IPS-18a (cell line): ENCODE data around the gene SFSWAP.
A peak's percentile ranks its signal among the peaks of the same experiment; 100 is the strongest.
"Not testable (repeated sequence)": the region's sequence is repeated elsewhere in the genome, so short reads cannot be mapped to it uniquely, and the experiment has no call there.

Experiments
- H3K27ac ChIP-seq: one replicate; pipeline ENCODE4 v1.5.1; 2013; ENCODE audit warnings: low read length
- H3K27me3 ChIP-seq: one replicate; pipeline ENCODE4 v1.6.1; 2013; ENCODE audit warnings: mild to moderate bottlenecking, low read length; ENCODE audit not compliant: control insufficient read depth, insufficient read depth
- H3K36me3 ChIP-seq: one replicate; pipeline ENCODE4 v1.6.1; 2013; ENCODE audit warnings: low read depth, low read length; ENCODE audit not compliant: control insufficient read depth
- H3K4me1 ChIP-seq: one replicate; pipeline ENCODE4 v1.6.1; 2013; ENCODE audit warnings: low read depth, low read length; ENCODE audit not compliant: control insufficient read depth
- H3K4me3 ChIP-seq: one replicate; pipeline ENCODE4 v1.5.1; 2013; ENCODE audit warnings: low read length
- H3K9ac ChIP-seq: one replicate; pipeline ENCODE4 v1.6.1; 2013; ENCODE audit warnings: mild to moderate bottlenecking, low read length, moderate library complexity
- H3K9me3 ChIP-seq: one replicate; pipeline ENCODE4 v1.6.1; 2013; ENCODE audit warnings: low read depth, low read length; ENCODE audit not compliant: control insufficient read depth

The SFSWAP gene

DNA sequence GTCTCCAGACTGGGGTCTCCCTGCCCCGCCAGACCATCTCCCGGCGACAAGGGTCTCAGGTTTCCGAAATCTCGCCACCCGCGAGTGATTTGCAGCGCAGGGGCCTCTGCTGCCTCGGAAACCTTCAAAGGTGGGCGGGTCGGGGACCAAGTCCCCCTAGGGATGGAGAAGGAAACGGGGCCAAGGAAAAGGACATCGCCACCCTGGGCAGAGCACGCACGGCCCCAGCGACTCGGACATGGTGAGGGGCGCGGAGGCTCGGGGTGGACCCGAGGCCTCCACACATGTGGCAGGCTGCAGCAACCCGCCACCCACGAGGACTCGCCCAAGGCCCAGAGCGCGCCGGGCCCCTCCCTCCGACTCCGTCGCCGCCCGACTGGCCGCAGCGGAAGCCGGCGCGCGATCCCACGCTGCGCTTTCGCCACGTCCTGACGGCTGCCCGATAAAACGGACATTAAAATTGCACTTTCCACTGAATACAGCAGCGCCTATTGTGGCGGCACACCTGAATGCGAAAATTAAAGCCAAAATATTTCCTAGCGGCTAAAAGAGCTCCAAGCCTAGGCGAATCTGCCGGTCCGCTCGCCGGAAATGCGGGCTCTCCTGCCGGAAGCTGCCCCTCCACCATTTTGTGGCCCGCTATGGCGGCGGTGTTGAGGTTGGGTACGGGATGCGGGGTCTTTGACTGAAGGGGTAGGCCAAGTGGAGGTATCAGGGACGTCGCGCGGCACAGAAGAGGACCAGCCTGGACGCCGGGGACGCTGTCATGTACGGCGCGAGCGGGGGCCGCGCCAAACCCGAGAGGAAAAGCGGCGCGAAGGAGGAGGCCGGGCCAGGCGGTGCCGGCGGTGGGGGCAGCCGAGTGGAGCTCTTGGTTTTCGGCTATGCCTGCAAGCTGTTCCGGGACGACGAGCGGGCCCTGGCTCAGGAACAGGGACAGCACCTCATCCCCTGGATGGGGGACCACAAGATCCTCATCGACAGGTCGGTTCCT is at the start of gene SFSWAP:
Gene SFSWAP (plus strand): TSS at position 627 of the 994 bp plus-strand sequence. CDS start 140 bp downstream, at position 767.
- Histone ChIP-seq H3K27ac (peak within 1 kb of the TSS; percentile 99), H3K9me3 (no peaks in the 10 kb centered on the region), H3K36me3 (peaks cover 20% of the 10 kb centered on the region), H3K9ac (peak within 1 kb of the TSS; percentile 97), H3K4me3 (peak within 1 kb of the TSS; percentile 93), H3K27me3 (no peaks in the 10 kb centered on the region), H3K4me1 (peaks cover 10% of the 10 kb centered on the region)

- not testable (repeated sequence) for H3K4me1 ChIP-seq, H3K36me3 ChIP-seq, H3K27ac ChIP-seq, H3K9me3 ChIP-seq, H3K9ac ChIP-seq, H3K27me3 ChIP-seq, H3K4me3 ChIP-seq
Observed at GRCh38 chr12:131661170-131661985, 49.5 kb upstream of the SFSWAP start.

GRCh38 chr12:131661986-131662288 is 49.0 kb upstream of the SFSWAP start:
- not testable (repeated sequence) for H3K4me1 ChIP-seq, H3K27me3 ChIP-seq, H3K9me3 ChIP-seq, H3K27ac ChIP-seq, H3K36me3 ChIP-seq, H3K4me3 ChIP-seq, H3K9ac ChIP-seq

DNA sequence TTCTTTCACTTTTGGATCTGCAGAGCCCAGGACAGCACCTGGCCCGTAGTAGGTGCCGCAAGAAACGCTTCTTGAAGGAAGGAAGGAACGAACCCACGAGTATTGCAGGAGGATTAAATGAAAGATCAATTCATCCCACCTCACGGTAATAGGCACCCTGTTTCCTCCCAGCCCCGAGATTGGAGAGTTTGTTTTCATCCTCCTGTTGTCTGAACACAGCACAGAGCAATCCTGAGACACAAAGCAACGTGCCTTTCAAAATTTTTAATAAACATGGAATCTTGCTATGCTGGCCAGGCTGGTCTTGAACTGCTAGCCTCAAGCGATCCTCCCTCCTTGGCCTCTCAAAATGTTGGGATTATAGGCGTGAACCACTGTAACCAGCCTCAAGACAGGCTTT is 48.5 kb upstream of the SFSWAP start:
- H3K27me3 ChIP-seq, H3K4me1 ChIP-seq, H3K4me3 ChIP-seq, H3K36me3 ChIP-seq, H3K9me3 ChIP-seq, H3K9ac ChIP-seq, H3K27ac ChIP-seq: not testable (repeated sequence)

DNA sequence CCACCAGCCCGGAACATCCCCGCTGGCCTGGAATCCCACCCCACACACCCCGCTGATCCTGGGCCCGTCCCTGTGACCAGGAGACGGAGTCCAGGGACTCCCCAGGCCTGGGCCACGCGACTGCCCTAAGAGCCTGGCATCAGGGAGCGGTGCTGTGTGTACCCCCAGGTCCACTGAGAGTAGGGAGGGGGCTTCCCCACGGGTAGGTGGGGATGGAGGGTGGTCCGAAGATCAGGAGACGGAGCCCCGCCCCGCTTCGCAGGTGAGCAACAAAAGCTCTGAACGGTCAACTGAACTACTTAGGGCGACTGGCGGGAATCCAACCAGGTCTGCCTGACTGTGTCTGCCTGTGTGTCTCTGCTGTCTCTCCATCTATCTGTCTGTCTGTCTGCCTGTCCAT is 45.2 kb upstream of the SFSWAP start:
- H3K9ac ChIP-seq, H3K36me3 ChIP-seq, H3K27me3 ChIP-seq, H3K9me3 ChIP-seq, H3K4me1 ChIP-seq, H3K27ac ChIP-seq, H3K4me3 ChIP-seq: not testable (repeated sequence)

DNA sequence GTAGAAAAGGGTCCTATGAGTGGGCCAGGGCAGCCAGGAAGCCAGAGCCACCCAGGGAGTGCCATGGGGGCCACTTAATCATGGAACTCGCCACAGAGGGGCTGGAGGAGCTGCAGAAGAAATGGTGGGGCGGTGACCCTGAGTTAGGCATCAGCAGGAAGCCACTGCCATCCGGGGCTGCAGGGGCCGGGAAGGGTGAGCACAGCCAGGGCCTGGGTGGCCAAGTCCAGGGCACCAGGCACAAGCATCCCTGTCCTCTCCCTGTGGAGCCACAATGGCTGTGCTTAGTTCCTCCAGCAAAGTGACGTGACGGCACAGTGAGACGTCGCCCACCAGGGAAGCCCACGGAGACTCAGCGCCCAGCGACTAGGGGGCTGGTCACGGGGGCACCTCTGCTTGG is 44.4 kb upstream of the SFSWAP start:
- H3K9ac ChIP-seq, H3K27me3 ChIP-seq, H3K36me3 ChIP-seq, H3K4me3 ChIP-seq, H3K27ac ChIP-seq, H3K4me1 ChIP-seq, H3K9me3 ChIP-seq: not testable (repeated sequence)

DNA sequence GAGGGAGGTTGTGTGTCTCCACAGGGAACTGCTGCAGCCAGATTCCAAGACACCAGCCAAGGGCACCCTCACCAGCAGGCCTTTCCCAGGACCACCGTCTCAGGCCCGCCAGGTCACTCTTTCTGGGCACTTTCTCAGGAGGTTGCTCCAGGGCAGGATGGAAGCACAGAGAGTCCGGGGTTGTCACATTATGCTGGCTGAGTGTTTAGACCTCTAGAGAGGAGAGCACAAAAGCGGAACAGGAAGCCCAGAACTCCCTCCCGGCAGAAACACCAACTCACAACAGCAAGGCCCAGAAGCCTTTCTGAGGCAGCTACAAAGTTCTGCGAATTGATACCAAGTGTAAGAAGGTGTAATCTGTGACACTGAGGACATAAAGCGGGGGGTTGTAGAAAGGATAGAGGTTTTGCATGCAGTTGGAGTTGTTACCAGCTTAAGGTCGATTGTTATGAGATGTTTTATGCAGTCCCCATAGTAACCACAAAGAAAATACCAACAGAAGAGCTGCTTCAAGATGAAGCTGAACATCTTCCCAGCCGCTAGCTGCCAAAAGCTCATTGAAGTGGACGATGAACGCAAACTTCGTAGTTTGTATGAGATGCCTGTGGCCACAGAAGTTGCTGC is 43.8 kb upstream of the SFSWAP start:
- H3K4me1 ChIP-seq, H3K4me3 ChIP-seq, H3K27me3 ChIP-seq, H3K27ac ChIP-seq, H3K36me3 ChIP-seq, H3K9me3 ChIP-seq, H3K9ac ChIP-seq: not testable (repeated sequence)

DNA sequence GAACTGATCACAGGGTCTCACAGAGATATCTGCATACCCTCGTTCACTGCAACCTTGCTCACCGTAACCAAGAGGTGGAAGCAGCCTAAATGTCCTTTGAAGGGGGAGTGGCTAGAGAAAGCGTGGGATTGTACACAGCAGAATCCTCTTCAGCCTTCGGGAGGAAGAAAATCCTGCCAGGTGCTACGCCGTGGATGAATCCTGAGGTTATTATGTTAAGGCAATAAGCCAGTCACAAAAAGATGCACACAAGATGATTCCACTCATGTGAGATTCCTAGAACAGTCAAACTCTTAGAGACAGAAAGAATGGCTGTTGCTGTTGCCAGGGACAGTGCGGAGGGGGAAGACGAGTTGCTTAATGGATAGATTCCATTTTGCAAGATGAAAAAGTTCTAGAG is 39.6 kb upstream of the SFSWAP start:
- Histone ChIP-seq H3K27me3 (no peaks in the 10 kb centered on the region), H3K9ac (no peak overlapping the region), H3K4me1 (no peaks in the 10 kb centered on the region), H3K4me3 (no peak overlapping the region), H3K27ac (no peak overlapping the region), H3K36me3 (no peaks in the 10 kb centered on the region), H3K9me3 (no peaks in the 10 kb centered on the region)

- Histone ChIP-seq H3K4me3 (no peak overlapping the region), H3K27me3 (no peaks in the 10 kb centered on the region), H3K4me1 (no peaks in the 10 kb centered on the region), H3K36me3 (no peaks in the 10 kb centered on the region), H3K27ac (no peak overlapping the region), H3K9ac (no peak overlapping the region), H3K9me3 (no peaks in the 10 kb centered on the region)
Observed at GRCh38 chr12:131671871-131672270, 39.0 kb upstream of the SFSWAP start.

DNA sequence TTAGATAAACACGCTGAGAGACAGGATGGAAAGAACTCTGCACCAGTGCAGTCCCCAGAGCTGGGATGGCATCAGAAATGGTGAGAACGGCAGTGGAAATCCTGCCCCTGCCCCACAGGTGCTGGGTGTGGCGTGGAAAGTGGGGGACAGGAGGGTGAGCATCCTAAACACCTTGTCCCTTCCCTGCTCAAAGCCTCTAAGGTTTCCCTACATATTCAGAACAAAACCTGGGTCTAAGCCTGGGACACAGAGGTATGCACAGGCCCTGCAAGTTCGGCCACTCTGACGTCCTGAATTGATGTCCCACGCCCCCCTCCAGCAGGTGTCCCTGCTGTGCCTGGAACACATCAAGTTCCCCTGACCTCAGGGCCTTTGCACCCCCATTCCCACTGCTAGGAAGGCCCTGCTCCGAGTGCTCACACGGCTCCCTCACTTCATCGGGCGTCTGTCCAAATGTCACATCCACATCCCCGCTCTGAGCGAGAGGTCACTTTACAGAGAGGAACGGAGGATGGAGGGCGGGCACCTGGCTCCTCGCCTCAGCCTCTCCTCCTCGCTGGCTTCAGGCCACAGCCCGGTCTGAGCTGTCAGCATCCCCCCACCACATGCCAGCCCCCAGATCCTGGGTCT is 38.5 kb upstream of the SFSWAP start:
- Histone ChIP-seq H3K9me3 (no peaks in the 10 kb centered on the region), H3K27me3 (no peaks in the 10 kb centered on the region), H3K4me3 (no peak overlapping the region), H3K9ac (no peak overlapping the region), H3K27ac (no peak overlapping the region), H3K4me1 (no peaks in the 10 kb centered on the region), H3K36me3 (no peaks in the 10 kb centered on the region)
